ENCODE data around the gene CARD9.

The CARD9 gene

DNA sequence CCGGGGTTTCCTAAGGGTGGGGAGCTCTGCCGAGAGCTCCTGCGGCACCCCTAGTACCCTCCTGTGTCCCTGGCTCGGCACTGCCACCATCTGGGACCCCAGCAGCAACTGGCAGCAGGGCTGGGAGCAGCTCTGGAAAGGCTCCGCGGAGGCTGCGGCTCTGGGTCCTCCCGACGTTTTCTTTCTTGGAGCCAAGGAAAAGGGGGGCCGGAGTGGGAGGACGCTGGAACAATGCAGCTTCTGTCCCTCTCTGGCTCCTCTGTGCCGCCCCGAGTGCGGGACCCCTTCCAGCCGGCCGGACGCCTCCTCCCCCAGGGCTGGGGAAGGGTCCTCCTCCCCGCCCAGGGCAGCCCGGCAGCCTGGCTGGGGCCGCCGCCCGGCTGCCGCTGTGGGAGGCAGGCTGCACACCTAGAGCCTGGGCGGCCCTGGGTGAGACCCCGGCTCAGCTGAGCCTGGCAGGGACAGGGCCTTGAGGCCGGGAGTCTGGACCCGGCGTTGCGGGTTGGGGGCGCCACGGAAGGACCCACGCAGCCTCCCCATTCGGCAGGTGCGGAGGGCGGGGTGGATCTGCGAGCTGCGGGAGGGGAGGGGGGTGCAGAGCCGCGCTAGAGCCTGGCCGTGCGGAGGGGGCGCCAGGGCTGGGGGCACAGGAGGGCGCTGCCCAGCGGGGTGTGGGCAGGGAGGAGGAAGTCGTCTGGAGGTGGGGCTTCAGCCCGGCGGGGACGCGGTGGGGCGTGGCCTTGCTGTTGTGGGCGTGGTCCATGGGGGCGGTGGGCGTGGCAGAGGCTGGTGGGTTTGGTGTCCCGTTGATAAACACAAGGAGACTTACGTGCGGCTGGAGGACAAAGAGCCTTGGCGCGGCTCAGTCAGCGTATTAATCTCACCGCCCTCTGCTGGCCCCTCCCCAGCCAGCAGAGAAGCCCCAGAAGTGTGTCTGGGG is 31.0 kb downstream of the CARD9 start:
- Histone ChIP-seq H3K27ac (ENCODE audit: low read depth in 2 of 2, low read length in 2 of 2) (peak overlapping the region in 1 of 2 donors; percentile 38), H3K9ac (ENCODE audit: low read depth in 1 of 2, low read length in 2 of 2) (peak overlapping the region in 1 of 2 donors; percentile 47), H3K36me3 (ENCODE audit: control insufficient read depth in 2 of 2, insufficient read depth in 2 of 2, low read length in 2 of 2) (no peaks in the 10 kb centered on the region), H3K4me1 (ENCODE audit: control insufficient read depth in 2 of 2, insufficient read depth in 2 of 2, low read length in 2 of 2) (peaks cover 6 to 8% of the 10 kb centered on the region in 2 donors), H3K27me3 (ENCODE audit: control insufficient read depth in 2 of 2, insufficient read depth in 2 of 2, low read length in 2 of 2) (no peaks in the 10 kb centered on the region), H3K9me3 (ENCODE audit: control insufficient read depth in 2 of 2, low read length in 2 of 2) (no peaks in the 10 kb centered on the region), H3K4me3 (ENCODE audit: low read length in 2 of 2) (peak overlapping the region; percentile 31 to 50)

DNA sequence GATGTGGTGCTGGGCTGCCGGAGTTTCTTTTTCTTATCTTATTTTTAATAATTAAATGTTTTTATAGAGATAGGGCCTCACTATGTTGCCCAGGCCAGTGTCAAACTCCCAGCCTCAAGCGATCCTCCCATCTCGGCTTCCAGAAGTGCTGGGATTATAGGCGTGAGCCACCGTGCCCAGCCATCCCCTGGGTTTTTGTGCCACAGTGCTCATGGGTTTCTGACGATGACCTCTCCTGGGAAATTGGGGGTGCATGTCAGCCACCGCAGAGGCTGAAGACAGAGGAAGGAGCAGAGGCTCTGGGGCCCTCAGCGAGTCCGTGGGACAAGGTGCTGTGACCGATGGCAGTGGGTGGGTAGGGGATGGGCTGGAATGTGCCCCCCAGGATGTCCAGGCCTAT is 31.7 kb downstream of the CARD9 start:
- H3K36me3 ChIP-seq (ENCODE audit: control insufficient read depth in 2 of 2, insufficient read depth in 2 of 2, low read length in 2 of 2): no peaks in the 10 kb centered on the region
- H3K9ac ChIP-seq (ENCODE audit: low read depth in 1 of 2, low read length in 2 of 2): no peak overlapping the region
- no peak overlapping the region for H3K27ac ChIP-seq (ENCODE audit: low read depth in 2 of 2, low read length in 2 of 2)
- H3K4me1 ChIP-seq (ENCODE audit: control insufficient read depth in 2 of 2, insufficient read depth in 2 of 2, low read length in 2 of 2): peaks cover 6 to 8% of the 10 kb centered on the region in 2 donors
- H3K4me3 ChIP-seq (ENCODE audit: low read length in 2 of 2): no peak overlapping the region
- H3K27me3 ChIP-seq (ENCODE audit: control insufficient read depth in 2 of 2, insufficient read depth in 2 of 2, low read length in 2 of 2): no peaks in the 10 kb centered on the region
- no peaks in the 10 kb centered on the region for H3K9me3 ChIP-seq (ENCODE audit: control insufficient read depth in 2 of 2, low read length in 2 of 2)

DNA sequence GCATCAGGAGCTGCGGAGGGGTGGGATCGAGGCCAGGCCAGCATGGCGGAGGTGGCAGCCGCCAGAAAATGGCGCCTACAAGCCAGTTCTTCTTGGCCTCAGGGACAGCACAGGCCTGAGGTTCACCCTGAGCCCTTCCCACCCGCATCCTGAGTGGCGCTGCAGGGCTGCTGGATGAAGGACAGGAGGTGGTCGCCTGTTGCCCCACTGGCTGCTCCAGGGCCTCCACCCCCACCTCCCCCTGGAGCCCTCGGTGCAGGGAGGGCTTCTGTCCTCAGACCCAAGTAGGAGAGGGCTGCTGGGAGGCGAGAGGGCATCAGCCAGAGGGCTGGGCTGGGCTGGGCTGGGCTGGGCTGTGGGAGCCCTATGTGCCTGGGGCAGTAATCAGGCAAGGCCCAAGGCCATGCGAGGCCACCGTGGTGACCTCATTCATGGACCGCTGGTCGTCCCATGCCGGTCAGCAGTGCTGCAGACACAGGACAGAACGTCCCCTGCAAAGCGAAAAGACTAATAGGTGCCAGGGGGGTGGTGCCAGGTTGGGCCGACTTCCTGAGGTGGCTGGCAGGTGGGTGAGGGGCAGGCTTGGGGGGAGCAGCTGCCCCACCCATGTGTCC is 32.3 kb downstream of the CARD9 start:
- Histone ChIP-seq H3K9ac (ENCODE audit: low read depth in 1 of 2, low read length in 2 of 2) (no peak overlapping the region), H3K9me3 (ENCODE audit: control insufficient read depth in 2 of 2, low read length in 2 of 2) (no peaks in the 10 kb centered on the region), H3K27ac (ENCODE audit: low read depth in 2 of 2, low read length in 2 of 2) (no peak overlapping the region), H3K4me1 (ENCODE audit: control insufficient read depth in 2 of 2, insufficient read depth in 2 of 2, low read length in 2 of 2) (peaks cover 6 to 8% of the 10 kb centered on the region in 2 donors), H3K4me3 (ENCODE audit: low read length in 2 of 2) (no peak overlapping the region), H3K27me3 (ENCODE audit: control insufficient read depth in 2 of 2, insufficient read depth in 2 of 2, low read length in 2 of 2) (no peaks in the 10 kb centered on the region), H3K36me3 (ENCODE audit: control insufficient read depth in 2 of 2, insufficient read depth in 2 of 2, low read length in 2 of 2) (no peaks in the 10 kb centered on the region)

DNA sequence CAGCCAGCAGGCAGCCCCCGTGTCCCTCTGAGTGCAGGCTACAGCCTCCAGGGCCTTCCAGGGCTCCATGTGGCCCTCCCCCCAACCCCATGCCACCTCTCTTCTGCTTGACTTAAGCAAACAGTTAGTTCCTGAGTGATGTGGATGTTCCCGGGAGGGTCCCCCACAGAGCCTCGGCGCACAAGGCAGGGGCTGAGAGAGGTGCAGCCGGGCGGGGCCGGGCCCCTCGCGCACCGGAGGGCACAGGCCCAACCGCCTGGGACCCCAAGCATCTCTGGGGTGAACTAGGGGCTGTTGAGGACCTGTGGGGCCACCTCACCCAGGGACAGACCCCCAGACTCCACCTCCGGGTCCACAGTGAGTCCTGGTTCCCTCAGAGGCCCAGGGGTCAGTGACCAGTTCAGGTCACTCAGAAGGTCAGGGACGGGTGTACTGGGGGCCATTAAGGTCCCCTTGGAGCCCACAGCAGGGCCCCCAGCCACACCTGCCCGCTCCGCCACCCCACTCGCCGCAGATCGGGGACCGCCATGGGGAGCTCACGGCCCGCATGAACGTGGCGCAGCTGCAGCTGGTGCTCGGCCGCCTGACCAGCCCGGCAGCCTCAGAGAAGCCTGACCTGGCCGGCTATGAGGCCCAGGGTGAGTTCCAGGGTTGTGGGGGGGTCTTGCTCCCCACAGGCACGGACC is 33.0 kb downstream of the CARD9 start:
- no peaks in the 10 kb centered on the region for H3K27me3 ChIP-seq (ENCODE audit: control insufficient read depth in 2 of 2, insufficient read depth in 2 of 2, low read length in 2 of 2)
- no peak overlapping the region for H3K27ac ChIP-seq (ENCODE audit: low read depth in 2 of 2, low read length in 2 of 2)
- H3K4me1 ChIP-seq (ENCODE audit: control insufficient read depth in 2 of 2, insufficient read depth in 2 of 2, low read length in 2 of 2): peaks cover 6 to 8% of the 10 kb centered on the region in 2 donors
- no peaks in the 10 kb centered on the region for H3K36me3 ChIP-seq (ENCODE audit: control insufficient read depth in 2 of 2, insufficient read depth in 2 of 2, low read length in 2 of 2)
- no peaks in the 10 kb centered on the region for H3K9me3 ChIP-seq (ENCODE audit: control insufficient read depth in 2 of 2, low read length in 2 of 2)
- H3K9ac ChIP-seq (ENCODE audit: low read depth in 1 of 2, low read length in 2 of 2): no peak overlapping the region
- no peak overlapping the region for H3K4me3 ChIP-seq (ENCODE audit: low read length in 2 of 2)

DNA sequence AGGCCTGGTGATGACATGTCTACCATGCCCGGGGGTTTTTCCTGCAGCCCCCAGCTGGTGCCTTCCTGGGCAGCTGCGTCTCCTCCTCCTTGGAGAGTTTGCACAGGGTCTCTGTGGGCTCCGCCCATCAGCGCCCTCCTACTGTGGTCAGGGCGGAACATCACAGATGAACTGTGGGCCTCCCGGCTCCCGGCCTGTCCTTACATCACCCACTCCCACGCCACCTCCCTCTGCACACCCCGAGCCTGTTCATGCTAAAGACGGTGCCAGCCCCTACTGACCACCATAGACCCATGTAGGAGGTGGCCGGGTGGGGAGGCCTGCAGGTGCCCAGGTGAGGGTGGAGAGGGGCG is 33.5 kb downstream of the CARD9 start:
- H3K27me3 ChIP-seq (ENCODE audit: control insufficient read depth in 2 of 2, insufficient read depth in 2 of 2, low read length in 2 of 2): no peaks in the 10 kb centered on the region
- H3K36me3 ChIP-seq (ENCODE audit: control insufficient read depth in 2 of 2, insufficient read depth in 2 of 2, low read length in 2 of 2): no peaks in the 10 kb centered on the region
- no peak overlapping the region for H3K27ac ChIP-seq (ENCODE audit: low read depth in 2 of 2, low read length in 2 of 2)
- H3K9ac ChIP-seq (ENCODE audit: low read depth in 1 of 2, low read length in 2 of 2): no peak overlapping the region
- no peak overlapping the region for H3K4me3 ChIP-seq (ENCODE audit: low read length in 2 of 2)
- H3K9me3 ChIP-seq (ENCODE audit: control insufficient read depth in 2 of 2, low read length in 2 of 2): no peaks in the 10 kb centered on the region
- peaks cover 6 to 8% of the 10 kb centered on the region in 2 donors for H3K4me1 ChIP-seq (ENCODE audit: control insufficient read depth in 2 of 2, insufficient read depth in 2 of 2, low read length in 2 of 2)

DNA sequence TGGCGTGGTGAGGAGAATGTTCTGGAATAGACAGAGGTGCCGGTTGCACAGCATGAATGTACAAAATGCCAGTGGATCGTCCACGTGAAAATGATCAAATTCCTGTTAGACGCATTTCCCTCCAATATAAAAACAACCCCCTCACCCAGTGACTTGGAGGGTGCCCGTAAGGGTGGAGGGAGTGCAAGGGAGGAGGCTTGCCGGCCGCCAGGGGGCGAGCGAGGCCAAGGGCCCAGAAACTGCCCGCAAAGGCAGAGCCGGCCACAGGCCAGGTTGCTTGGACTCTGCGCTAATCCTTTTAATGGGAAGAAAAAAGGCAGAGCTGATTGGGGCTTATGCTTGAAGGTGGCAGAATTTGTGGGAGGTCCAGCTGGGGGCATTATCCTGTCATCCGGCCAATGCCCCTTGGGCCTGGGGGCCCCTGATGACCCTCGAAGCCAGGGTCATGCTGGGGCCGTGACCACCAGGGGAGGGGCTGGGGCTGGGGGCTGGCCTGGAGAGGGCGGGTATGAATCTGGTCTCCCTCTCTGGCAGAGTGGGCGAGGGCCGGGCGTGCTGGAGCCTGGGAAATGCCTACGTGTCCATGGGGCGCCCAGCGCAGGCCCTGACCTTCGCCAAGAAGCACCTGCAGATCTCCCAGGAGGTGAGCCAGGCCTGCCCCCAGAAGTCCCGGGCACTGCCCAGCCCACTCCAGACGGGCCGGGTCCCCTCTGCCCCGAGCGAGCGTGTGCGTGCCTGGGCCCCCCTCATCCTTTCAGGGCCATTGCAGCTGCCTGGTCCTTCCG is 34.1 kb downstream of the CARD9 start:
- Histone ChIP-seq H3K27ac (ENCODE audit: low read depth in 2 of 2, low read length in 2 of 2) (no peak overlapping the region), H3K4me1 (ENCODE audit: control insufficient read depth in 2 of 2, insufficient read depth in 2 of 2, low read length in 2 of 2) (peaks cover 6 to 8% of the 10 kb centered on the region in 2 donors), H3K9ac (ENCODE audit: low read depth in 1 of 2, low read length in 2 of 2) (no peak overlapping the region), H3K27me3 (ENCODE audit: control insufficient read depth in 2 of 2, insufficient read depth in 2 of 2, low read length in 2 of 2) (no peaks in the 10 kb centered on the region), H3K9me3 (ENCODE audit: control insufficient read depth in 2 of 2, low read length in 2 of 2) (no peaks in the 10 kb centered on the region), H3K4me3 (ENCODE audit: low read length in 2 of 2) (no peak overlapping the region), H3K36me3 (ENCODE audit: control insufficient read depth in 2 of 2, insufficient read depth in 2 of 2, low read length in 2 of 2) (no peaks in the 10 kb centered on the region)

DNA sequence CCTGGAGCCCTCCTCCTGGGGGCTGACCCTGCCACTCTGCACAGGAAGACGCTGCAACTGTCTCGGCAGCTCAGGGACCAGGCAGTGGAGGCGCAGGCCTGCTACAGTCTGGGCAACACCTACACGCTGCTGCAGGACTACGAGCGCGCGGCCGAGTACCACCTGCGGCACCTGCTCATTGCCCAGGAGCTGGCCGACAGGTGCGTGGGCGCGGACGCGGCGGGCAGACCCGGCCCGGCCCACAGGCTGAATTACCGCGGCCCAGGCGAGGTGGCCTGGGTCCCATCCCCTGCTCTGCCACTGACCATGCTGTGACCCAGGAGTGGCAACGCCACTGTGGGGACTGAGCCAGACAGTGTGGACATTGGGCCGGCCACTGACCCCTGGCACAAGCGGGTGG is 35.0 kb downstream of the CARD9 start:
- peaks cover 6 to 8% of the 10 kb centered on the region in 2 donors for H3K4me1 ChIP-seq (ENCODE audit: control insufficient read depth in 2 of 2, insufficient read depth in 2 of 2, low read length in 2 of 2)
- H3K27ac ChIP-seq (ENCODE audit: low read depth in 2 of 2, low read length in 2 of 2): no peak overlapping the region
- H3K9ac ChIP-seq (ENCODE audit: low read depth in 1 of 2, low read length in 2 of 2): no peak overlapping the region
- H3K36me3 ChIP-seq (ENCODE audit: control insufficient read depth in 2 of 2, insufficient read depth in 2 of 2, low read length in 2 of 2): no peaks in the 10 kb centered on the region
- H3K9me3 ChIP-seq (ENCODE audit: control insufficient read depth in 2 of 2, low read length in 2 of 2): no peaks in the 10 kb centered on the region
- H3K4me3 ChIP-seq (ENCODE audit: low read length in 2 of 2): no peak overlapping the region
- no peaks in the 10 kb centered on the region for H3K27me3 ChIP-seq (ENCODE audit: control insufficient read depth in 2 of 2, insufficient read depth in 2 of 2, low read length in 2 of 2)

DNA sequence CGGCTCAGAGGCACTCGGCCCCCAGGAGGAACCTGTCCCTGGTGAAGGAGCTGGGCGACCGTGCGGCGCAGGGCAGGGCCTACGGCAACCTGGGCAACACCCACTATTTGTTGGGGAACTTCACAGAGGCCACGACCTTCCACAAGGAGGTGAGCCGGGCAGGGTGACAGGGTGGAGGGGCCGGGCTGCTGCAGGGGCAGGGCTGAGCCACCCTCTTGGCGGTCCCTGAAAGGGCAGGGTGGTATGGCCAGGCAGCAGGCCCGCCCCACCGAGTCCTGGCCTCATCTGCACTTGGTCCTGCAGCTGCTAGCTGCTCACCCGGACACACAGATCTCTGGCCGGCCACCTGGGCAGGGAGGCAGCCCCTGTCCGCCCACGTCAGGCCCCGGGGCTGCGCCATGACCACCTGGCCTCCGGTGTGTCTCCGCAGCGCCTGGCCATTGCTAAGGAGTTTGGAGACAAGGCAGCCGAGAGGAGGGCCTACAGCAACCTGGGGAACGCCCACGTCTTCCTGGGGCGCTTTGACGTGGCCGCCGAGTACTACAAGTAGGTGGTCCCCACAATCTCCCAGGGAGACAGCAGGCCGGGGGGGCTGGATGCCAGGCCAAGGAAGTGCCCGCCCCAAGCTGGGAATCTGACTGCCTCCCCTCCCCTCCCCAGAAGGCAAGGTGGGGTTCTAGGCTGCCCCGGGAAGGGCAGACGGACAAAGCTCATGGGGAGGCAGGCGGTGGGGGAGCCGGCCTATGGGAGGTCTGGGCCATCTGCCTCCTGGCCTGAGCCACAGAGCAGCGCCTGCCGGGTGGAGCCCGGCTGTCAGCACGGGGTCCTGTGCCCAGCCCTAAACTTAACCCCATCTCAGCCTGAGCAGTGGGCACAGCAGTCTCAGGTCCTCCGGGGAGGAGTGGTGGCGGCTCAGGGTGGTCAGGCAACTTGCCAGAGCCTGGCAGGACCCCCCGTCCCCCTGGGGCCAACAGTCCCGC is 35.8 kb downstream of the CARD9 start:
- Histone ChIP-seq H3K4me3 (ENCODE audit: low read length in 2 of 2) (no peak overlapping the region), H3K36me3 (ENCODE audit: control insufficient read depth in 2 of 2, insufficient read depth in 2 of 2, low read length in 2 of 2) (no peaks in the 10 kb centered on the region), H3K9me3 (ENCODE audit: control insufficient read depth in 2 of 2, low read length in 2 of 2) (no peaks in the 10 kb centered on the region), H3K27ac (ENCODE audit: low read depth in 2 of 2, low read length in 2 of 2) (no peak overlapping the region), H3K9ac (ENCODE audit: low read depth in 1 of 2, low read length in 2 of 2) (no peak overlapping the region), H3K4me1 (ENCODE audit: control insufficient read depth in 2 of 2, insufficient read depth in 2 of 2, low read length in 2 of 2) (peaks cover 4 to 5% of the 10 kb centered on the region in 2 donors), H3K27me3 (ENCODE audit: control insufficient read depth in 2 of 2, insufficient read depth in 2 of 2, low read length in 2 of 2) (no peaks in the 10 kb centered on the region)

DNA sequence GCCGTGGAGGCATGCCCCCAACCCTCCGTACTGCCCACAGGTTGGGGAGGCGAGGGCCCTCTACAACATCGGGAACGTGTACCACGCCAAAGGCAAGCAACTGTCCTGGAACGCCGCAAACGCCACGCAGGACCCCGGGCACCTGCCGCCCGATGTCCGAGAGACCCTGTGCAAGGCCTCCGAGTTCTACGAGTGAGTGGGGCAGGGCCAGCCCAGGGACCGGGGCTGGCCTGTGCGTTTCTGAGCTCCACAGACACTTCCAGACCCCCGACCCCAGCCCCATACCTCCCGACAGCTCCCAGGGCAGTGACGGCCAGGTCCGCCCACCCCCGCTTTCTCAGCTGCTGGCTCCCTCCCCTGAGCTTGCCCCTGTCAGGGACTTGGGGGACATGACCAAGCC is 36.6 kb downstream of the CARD9 start:
- Histone ChIP-seq H3K9ac (ENCODE audit: low read depth in 1 of 2, low read length in 2 of 2) (no peak overlapping the region), H3K4me1 (ENCODE audit: control insufficient read depth in 2 of 2, insufficient read depth in 2 of 2, low read length in 2 of 2) (peaks cover 0 to 1% of the 10 kb centered on the region in 2 donors), H3K27me3 (ENCODE audit: control insufficient read depth in 2 of 2, insufficient read depth in 2 of 2, low read length in 2 of 2) (no peaks in the 10 kb centered on the region), H3K27ac (ENCODE audit: low read depth in 2 of 2, low read length in 2 of 2) (no peak overlapping the region), H3K9me3 (ENCODE audit: control insufficient read depth in 2 of 2, low read length in 2 of 2) (no peaks in the 10 kb centered on the region), H3K36me3 (ENCODE audit: control insufficient read depth in 2 of 2, insufficient read depth in 2 of 2, low read length in 2 of 2) (no peaks in the 10 kb centered on the region), H3K4me3 (ENCODE audit: low read length in 2 of 2) (no peak overlapping the region)

Measured in mucosa of rectum (tissue), 2 donors.